ENCODE measurements around the gene DUSP14.

GRCh38 chr17:37543637-37544052, 54.0 kb downstream of the DUSP14 start:
- TF ChIP-seq TAF1 (IDR thresholded peaks at IDR 0.05; ENCODE audit: borderline replicate concordance, low read depth, low read length) (no peak), POLR2A (IDR thresholded peaks at IDR 0.05; ENCODE audit: low read depth, low read length) (no peak)
